NCI-H446 (cell line): ENCODE measurements around the gene CST9L.

ENCODE experiments used
- DNase-seq, 2 experiments: peaks; one replicate each; lab custom pipeline; 2025; lab: John Stamatoyannopoulos, UW

CST9L gene

DNA sequence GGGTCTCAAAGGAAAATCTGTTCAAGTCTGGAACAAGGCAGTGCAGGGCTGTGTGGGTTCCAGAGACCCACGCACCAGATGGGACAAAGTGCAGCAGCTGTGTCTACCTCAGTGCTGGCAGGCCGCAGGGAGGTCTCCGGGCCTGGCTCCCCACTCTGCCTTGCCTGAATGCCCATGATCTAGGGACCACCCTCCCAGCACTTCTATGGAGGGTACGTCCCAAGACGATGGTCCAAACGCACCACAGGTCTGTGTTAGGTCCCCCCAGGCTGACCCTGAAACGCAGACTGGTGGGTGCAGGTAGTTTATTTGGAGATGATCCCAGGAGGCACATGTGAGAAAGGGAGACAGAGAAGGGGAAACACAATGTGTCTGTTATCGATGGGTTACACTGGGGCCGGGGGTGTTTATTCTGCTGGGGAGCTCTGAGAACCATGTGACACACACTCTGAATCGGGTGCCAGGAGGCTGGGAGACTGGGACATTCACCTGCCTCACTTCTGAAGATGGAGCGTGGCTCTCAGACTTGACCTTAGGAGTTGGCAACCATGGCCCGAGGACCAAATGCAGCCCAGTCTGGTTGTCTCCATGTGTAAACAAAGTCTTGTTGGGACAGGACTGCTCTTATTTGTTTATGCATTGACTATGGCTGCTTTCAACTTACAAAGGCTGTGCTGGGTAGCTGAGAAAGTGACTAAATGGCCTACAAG lies 21.7 kb downstream of the CST9L start:
- DNase-seq = no peak

DNA sequence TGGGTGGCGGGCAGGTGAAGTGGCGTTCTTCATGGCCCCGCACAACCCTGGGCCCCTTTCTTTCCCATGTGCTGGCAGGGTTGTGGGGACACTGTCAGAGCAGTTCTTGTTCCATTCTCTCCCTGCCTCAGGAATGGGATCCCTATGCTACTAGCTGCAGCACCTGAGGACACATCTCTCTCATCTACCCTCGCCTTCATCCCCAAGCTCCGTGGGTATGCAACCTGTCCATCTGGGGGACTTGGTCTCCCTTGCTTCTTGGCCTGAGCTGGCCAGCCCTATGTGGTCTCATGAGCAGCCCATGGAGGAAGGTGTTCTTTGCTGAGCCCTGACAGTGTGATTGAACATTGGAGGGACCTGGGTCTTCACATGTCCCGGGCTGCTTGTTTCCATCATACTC lies 24.2 kb downstream of the CST9L start:
- DNase-seq = no peak

GRCh38 chr20:23542801-23543200 lies 25.5 kb downstream of the CST9L start:
- no peak for DNase-seq

- DNase-seq = no peak
These were observed 26.5 kb downstream of the CST9L start for GRCh38 chr20:23541776-23542175.

- no peak for DNase-seq
These were observed 27.0 kb downstream of the CST9L start for GRCh38 chr20:23541330-23541729.

DNA sequence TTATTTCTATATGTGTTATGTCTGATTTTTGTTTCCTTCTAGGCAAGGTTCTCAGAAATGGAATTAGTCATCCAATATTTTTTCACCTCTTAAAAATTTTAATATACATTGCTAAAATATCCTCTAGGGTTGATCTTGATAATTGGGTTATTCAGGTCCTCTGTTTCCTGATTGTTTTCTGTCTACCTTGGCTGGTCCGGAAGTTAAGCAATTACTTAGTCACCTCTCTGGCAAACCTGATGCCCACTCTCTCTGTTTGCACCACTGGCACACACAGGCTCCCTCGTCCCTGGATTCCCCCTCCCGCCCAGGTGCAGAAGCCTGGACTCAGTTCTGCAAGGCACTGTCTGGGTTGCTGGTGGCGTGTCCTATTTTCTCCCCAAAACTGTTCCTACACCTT lies 27.7 kb downstream of the CST9L start:
- DNase-seq = no peak

DNA sequence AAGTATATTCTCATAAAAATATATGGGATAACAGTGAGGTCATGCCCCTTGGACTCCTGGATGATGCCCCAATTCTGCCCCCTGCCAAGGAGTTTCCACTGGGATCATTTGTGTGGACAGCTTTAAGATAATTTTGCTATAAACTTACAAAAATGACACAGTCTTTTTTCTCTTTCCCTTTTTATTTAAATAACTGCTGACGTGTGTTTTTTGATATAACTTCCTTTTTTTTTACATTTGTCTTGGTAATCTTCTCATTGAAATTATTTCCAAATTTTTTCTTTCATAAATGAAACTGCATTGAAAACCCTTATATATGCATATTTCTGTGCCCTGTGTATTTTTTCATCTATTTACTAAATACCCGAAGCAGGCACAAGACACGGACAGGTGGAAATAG lies 31.3 kb downstream of the CST9L start:
- DNase-seq = no peak

GRCh38 chr20:23536328-23536974 lies 31.8 kb downstream of the CST9L start:
- DNase-seq = no peak

- no peak for DNase-seq
These were observed 33.3 kb downstream of the CST9L start for GRCh38 chr20:23534801-23535593.

GRCh38 chr20:23533161-23533560 lies 35.1 kb downstream of the CST9L start:
- no peak for DNase-seq

DNA sequence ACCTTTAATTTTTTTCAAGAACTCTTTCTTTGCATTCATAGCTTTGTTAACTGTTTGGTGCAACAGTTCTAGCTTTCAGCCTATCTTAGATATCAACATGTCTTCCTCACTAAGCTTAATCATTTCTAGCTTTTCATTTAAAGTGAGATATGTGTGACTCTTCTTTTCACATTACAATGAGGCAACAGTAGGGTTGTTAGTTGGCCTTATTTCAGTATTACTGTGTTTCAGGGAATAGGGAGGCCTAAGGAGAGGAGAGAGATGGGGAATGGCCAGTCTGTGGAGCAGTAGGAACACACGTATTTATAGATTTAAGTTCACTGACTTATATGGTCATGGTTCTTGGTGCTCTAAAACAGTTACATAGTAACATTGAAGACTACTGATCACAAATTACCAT lies 35.8 kb downstream of the CST9L start:
- DNase-seq = no peak

DNA sequence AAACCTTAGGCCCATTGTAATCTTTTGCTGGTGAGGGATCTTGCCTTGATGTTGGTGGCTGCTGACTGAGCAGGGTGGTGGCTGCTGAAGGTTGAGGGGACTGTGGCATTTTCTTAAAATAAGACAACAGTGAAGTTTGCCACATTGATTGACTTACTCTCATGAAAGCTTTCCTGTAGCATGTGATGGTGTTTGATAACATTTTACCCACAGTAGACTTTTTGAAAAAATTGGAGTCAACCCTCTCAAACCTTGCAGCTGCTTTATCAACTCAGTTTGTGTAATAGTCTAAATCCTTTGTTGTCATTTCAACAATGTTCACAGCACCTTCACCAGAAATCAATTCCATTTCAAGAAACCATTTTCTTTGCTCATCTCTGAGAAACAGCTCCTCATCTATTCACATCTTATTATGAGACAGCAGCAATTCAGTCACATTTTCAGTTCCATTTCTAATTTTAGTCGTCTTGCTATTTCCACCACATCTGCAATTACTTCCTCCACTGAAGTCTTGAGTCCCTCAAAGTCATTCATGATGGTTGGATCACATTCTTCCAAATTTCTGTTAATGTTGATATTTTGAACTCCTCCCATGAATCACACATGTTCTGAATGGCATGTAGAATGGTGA lies 37.2 kb downstream of the CST9L start:
- DNase-seq = no peak

- DNase-seq = no peak
These were observed 39.3 kb downstream of the CST9L start for GRCh38 chr20:23528867-23529431.

- DNase-seq = no peak
These were observed 41.4 kb downstream of the CST9L start for GRCh38 chr20:23526850-23527249.

DNA sequence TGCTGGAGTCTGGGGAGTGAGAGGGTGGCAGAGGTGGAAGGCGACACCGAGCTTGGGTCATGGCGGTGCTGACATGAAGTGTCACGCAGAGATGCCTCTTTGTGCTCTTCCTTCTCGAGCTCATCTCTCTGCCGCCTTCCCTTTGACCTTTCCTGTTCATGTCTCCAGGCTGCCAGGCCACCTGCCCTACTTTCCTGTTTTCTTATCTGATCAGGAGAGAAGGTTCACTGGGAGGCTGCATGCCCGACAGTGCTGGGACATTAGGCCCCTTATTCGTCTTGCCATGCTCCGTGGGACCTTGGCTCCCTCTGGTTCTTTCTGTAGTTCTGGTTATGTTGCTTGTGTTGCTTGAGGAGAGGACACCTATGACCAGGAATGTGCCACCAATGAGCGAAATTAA lies 44.1 kb downstream of the CST9L start:
- DNase-seq = no peak

GRCh38 chr20:23520185-23520584 lies 48.1 kb downstream of the CST9L start:
- DNase-seq = no peak

DNA sequence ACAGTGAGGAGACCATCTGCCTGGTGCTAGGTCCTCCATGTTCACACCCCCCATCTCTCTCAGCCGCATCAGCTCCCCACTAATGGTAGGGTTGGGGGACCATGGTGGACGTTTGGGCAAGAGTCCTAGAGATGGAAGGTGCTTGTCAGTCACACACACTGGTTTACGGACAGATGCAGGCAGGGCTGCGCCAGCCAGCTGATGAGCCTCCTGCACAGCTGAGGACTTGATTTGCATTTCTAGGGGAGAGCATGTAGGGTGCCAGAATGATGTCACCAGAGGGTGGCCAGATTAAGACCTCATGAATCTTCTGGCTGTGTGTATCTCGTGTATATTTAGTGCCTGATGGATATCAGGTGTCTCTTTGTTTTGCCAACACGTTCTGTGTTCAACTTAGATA lies 48.7 kb downstream of the CST9L start:
- no peak for DNase-seq

DNA sequence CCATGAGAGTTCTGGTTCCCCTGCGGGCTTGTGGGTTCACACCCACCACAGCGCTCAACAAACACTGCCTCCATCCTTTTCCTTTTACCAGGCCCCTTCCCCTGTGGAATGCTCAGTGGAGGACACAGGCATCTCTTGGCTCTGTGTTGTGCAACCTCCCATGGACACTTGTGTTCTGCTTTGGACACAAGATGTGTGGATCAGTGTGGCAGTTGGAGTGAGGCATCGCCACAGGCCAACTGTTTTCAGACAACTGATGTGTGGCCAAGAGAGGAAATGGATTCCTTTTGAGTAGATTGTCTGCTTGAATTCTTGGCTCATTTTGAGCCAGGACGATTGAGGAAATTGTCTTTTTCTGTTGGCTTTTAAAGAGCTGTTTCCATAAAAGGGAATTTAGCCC lies 50.6 kb downstream of the CST9L start:
- DNase-seq = no peak

GRCh38 chr20:23515250-23515939 lies 52.9 kb downstream of the CST9L start:
- DNase-seq = no peak

GRCh38 chr20:23514848-23515247 lies 53.4 kb downstream of the CST9L start:
- DNase-seq = no peak
